HUDEP-2 (cell line): ENCODE measurements around the gene CEP44.

Experiments used
- DNase-seq, 76 experiments: peaks; one replicate each; lab custom pipeline; 2025; ENCODE audit not compliant: unreplicated experiment in 76 of 76; lab: John Stamatoyannopoulos, UW

Gene CEP44

DNA sequence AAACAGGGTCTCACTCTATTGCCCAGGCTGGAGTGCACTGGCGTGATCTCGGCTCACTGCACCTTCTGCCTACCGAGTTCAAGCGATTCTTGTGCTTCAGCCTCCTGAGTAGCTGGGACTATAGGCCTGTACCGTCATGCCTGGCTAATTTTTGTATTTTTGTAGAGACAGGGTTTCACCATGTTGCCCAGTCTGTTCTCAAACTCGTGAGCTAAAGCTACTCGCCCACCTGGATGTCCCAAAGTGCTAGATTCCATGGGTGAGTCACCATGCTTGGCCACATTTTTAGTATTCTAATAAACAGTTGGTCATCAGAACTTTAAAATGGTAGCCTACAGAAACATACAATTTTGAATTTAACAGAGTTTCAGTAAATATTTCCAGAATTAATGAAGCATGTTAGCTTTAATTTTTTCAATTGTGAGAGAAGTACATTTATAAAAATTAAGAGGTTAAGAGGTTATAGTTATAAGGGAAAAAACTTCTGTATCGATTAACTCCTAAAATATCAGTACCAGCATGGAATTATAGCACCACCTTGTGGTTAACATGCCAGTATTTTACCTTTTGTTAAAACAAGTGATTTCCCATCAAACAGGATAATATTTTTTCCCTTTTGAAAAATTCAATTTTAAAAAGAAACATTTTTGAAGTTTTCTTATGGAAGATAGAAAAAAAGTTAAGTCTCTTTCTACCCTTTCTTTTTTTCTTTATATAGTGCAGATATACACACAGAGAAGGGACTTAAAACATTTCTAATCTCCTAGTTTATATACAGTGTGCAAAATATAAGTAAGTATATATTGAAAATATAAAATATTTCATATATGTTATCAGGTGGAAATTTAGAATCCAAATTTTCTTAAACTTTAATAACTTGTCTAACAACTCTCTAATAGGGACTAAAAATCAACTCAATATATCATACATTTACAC lies 35.4 kb downstream of the CEP44 start:
- DNase-seq: peak in 22 of 76 experiments; percentile 2 to 57 (median 20)

DNA sequence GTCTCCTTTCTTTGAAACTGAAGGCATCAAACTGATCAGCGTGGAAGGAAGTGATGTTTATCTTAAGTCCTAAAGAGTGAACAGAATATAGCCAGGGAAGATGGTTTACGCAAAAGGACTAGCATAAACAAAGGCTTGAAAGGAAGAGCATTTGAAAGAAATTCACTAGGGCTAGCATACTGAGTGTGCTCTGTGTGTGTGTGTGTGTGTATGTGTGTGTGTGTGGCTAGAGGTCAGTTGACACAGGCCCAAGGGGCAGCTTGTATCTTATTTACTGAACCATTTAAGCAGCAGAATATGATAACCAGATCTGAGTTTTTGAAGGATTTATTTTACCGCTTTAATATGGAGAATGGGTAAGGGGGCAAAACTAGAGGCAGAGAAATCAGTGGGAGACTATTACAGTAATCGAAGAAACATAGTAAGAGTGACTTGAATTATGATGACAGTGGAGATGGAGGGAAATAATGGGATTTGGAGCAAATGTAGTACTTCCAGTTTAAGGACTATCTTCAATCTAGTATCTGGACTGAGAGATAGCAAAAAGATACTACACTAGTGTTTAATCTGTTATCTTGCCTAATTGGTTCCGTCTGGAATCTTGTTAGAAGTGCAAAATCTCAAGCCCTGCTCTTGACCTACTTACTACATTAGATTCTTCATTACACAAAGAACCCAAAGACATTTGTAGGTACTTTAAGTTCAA lies 36.9 kb downstream of the CEP44 start:
- DNase-seq: peak in 3 of 76 experiments; percentile 1 to 8 (median 7)

DNA sequence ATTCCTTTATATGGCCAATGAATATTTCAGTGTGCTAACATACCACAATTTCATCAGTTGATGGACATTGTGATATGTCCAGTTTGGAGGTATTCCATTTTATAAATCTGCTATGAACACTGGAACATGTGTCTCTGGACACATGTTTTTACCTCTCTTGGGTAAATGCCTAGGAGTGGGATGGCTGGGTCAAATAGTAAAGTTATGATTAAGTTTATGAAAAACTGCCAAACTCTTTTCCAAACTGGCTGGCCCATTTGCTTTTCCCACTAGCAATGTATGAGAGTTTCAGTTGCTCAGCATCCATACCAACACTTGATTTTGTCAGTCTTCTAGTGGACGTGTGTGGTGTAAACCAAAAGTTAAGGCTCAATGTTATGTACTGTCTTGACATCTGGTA lies 40.5 kb downstream of the CEP44 start:
- DNase-seq: no peak

DNA sequence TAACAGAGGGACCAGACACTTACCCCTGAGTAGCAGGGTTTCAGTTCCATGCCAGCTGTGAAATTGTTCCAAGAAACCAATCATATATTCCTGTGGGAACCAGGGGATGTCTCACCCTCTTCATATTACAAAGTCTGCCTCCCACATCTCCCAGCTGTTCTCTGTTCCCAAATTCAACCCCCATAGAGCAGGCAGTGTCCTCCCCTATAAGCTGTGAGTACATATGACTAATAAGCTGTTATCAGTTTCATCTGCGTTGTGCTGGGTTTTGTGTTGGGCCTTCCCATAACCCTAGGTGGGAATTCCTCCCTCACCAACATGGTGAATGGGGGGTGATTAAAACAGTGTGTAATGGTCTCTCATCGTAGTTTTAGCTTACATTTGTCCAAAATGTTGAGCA lies 41.0 kb downstream of the CEP44 start:
- DNase-seq: peak in 2 of 76 experiments; percentile 4 to 5

DNA sequence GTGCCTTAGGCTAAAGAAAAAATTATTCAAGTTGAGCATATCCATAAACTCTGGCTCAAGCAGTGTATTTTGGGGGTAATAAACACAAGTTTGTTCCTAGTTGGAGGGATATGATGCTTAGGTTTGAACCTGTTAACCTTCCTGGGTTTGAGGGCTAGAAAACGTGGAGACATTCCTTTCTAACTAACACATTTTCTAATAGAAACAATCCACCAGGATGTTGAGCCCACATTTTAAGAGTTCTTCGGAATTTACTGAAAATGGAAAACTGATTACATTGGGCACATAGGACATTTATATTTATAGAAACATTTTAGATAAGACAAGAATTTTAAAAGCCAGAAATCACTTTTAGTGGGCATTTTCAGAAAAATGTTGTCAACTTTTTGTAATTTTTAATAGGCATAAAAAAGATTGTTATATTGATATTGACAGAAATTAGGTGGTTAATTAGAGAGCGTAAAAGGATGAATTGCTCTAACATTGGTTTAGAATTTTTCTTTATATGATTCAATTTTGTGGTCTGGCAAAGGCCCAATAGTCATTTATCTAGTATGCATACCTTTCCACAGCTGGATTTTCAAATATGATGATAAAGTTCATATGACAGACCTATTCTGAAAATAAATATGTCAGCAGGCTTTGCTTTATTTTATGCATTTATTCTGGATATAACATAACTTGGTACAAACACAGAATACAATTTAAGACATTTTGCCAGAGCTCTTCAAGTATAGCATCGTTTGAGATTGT lies 49.2 kb downstream of the CEP44 start:
- DNase-seq: no peak

DNA sequence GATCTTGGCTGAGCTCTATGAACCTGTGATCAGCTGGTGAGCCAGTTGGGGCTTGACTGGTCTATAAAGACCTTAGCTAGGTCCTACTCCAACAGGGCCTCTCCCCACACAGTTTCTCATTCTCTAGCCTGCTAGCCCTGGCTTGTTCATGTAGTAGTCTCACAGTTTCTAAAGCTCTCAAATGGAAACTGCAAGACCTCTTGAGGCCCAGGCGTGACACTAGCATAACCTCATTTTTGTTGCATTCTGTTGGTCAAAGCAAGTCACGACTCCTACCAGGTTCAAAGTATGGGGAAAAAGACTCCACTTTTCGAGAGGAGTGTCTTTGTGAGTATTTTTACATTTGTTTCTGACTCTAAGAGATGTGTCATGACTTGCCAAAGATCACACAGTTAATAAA lies 50.9 kb downstream of the CEP44 start:
- DNase-seq: no peak

DNA sequence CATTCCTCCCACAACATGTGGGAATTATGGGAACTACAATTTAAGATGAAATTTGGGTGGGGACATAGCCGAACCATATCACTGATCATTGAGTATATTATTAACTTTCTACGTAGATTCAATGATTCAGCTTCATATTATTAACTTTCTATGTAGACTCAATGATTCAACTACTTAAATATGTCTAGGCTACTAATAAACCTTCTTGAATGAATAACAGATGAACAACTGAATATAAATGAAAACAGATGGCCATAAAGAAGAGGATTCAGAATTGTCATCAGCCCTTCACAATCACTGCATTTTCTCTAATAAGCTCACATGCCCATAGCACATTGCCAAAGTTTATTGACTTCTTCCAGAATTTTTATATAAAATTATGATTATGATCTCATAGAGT lies 57.0 kb downstream of the CEP44 start:
- DNase-seq: no peak

DNA sequence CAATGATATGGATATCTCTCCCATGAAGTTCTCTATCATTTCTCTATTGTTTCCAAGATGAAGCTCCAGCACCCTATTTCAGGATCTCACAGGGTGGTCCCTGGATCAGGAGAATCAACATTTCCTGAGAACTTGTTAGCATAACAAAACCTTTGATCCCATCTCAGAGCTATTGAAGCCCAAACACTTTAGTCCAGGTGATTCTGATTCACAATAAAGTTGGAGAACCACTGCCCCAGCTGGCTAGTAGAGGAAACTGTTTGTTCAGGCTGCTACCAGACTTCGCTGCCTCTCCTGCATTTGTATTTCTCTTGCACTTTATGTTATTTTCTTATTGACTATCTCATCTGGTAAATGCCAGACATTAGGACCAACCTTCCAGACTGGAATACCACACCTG lies 65.4 kb downstream of the CEP44 start:
- DNase-seq: no peak

DNA sequence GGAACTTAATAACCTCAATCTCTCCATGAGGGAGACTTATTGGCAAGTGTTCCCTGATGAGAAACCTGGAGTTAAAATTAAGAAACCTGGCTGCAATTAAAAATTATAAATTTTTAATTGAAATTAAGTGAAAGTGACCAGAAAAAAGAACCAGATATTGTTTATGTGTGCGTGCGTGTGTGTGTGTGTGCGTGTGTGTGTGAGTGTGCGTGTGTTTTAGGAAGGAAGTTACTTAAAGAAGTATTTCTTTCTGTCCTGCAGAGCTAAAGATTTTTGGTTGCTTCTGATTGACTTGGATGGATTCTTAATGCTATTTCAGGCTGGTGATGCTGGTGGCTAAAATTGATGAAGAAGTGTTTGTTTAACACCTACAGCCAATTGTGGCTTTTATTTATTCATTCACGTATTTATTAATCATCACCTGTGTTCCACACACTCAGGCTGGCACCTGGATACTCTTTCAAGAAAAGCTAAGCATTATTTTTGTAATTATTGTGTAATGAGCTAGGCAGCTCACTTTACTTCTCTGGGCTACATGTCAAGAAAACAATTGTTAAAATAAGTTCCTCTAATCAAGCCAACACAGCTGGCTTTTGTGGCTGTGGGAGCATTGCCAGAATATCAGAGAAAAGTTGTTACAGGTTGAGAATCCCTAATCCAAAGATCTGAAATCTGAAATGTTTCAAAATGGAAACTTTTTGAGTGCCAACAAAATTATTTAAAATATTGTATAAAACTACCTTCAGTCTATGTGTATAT lies 68.5 kb downstream of the CEP44 start:
- peak in 29 of 76 experiments; percentile 0 to 70 (median 13) for DNase-seq

DNA sequence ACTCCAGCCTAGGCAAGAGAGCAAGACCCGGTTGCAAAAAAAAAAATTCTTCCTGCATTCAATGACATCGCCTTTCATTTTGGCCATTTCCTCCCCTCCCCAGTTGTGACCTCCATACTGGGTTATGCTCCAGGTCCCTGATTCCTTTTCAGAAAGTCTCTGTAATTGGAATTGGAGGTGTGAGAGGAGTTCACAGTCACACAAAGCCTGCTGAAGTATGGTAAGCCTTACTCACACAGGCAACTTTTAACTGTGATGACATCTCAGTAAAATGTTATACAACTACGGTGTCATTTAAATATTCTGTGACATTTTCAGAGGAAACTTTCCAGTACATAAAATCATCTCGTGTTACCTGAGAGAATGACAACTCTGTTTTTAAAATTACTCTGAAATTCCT lies 73.6 kb downstream of the CEP44 start:
- DNase-seq: no peak

DNA sequence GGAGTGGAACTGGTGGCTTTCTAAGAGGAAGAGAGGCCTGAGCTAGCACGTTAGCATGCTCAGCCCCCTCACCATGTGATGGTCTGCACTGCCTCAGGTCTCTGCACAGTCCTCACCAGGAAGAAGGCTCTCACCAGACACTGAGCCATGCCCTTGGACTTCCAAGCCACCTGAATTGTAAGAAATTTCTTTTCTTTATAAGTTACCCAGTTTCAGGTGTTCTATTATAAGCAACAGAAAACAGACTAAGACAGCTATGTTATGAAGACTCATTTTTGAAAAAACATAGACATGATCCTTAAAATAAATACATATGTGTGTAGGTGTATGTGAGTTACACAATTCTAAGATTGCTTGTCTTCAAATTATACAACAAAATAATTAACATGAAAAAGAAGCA lies 74.7 kb downstream of the CEP44 start:
- no peak for DNase-seq

DNA sequence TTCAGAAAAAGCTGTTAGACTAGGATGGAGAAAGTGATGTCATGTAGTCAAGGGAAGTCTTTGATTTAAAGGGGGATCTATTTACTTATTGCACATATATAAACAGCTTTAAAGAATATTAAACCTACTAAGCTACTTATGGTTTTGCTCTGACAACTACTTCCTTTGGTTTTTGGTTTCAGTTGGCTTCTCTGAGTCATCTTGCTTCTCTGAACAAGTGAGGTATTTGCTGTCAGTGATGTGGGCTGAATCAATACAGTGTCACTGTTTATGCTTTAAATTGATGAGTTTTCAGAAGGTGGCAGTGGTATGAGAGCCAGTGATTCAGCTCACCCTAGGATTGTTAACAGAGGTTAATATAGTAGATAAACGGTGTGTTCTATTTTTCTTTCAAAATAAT lies 75.1 kb downstream of the CEP44 start:
- DNase-seq: no peak

DNA sequence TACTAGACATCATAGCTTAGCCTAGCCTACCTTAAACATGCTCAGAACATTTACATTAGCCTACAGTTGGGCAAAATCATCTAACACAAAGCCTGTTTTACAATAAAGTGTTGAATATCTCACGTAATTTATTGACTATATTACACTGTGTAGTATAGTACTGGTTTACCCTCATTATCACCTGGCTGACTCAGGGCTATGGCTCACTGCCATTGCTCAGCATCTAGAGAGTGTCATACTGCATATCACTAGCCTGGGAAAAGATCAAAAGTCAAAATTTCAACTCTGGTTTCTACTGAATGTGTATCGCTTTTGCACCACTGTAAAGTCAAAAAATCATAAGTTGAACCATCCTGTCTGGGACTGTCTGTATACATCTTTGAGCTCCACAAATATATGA lies 78.6 kb downstream of the CEP44 start:
- peak in 1 of 76 experiments; percentile 1 for DNase-seq

DNA sequence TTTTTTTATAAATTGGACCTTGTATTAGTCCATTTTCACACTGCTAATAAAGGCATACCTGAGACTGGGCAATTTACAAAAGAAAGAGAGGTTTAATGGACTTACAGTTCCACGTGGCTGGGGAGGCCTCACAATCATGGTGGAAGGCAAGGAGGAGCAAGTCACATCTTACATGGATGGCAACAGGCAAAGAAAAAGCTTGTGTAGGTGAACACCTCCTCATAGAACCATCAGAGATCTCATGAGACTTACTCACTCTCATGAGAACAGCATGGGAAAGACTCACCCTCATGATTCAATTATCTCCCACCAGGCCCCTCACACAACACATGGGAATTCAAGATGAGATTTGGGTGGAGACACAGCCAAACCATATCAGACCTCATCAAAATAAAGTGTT lies 80.1 kb downstream of the CEP44 start:
- peak in 5 of 76 experiments; percentile 1 to 32 (median 13) for DNase-seq

DNA sequence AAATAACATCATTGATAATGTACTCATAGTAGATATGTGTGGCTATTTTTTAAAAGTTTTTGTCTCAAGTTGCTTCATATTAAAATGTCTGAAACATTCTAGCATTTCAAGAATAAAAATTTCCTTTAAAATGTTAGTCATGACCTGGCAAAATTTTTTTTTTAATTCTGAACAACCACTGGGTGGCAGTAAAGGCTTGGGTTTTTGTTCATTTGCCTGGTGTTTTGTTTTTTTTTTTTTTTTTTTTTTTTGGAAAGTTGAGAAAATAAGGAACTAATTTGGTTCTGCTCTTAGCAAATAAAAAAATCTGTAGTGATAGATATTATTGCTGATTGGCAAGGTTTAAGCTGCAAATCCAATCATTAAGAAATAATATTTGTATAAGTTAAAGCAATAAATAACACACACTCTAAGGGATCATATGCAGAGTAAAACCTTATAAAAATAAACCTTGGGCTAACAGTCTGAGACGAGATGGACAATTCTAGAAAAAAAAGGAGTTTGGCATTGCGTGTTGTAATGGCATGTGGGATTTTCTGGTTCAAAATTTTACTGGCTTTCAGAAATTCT lies 81.4 kb downstream of the CEP44 start:
- peak in 40 of 76 experiments; percentile 1 to 68 (median 44) for DNase-seq

DNA sequence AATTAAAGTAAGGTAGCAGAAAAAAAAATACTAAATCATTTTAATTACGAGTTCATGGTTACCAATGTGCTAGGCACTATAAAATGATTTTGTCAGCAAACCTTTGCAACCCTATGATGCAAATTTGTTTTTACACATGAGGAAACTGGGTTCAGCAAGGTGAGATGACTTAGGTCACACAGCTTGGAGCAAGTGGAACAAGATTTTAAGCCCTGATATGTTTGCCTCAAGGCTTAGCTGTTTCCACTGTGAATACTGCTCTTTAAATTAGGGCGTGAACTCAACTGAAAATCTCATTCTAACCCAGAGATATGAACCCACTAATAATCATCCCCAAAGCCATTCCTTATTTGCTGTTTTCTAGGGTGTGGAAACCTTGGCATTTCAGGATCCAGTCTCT lies 86.3 kb downstream of the CEP44 start:
- DNase-seq: peak in 2 of 76 experiments; percentile 0 to 5

DNA sequence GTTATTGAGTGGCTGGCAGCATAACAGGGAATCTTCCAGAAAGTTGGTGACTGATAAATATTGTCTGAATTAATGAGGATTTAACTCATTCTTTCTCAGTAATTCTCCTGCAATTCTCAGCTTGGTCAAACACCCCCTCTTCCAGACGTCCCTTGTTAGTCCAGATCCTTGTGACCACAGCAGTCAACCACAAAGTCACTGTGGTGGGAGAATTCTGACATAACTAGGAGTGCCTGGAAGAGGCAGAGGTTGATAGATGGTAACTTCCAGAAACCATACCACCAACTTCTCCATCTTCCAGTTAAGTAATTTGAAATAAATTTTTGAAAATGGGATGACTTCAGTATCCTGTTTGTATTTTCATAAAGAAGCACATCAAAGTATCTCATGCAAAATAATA lies 90.1 kb downstream of the CEP44 start:
- no peak for DNase-seq

DNA sequence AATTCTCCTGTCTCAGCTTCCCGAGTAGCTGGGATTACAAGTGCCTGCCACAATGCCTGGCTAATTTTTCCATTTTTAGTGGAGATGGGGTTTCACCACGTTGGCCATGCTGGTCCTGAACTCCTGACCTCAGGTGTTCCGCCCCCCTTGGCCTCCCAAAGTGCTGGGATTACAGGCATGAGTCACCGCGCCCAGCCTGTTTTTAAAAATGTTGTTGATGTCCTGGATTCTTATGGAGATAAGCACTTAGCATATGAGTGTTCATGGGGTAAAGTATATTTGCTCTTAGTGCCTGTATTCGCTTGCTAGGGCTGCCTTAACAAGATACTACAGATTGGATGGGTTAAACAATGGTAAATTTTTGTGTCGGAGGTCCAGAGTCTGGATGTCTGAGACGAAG lies 91.7 kb downstream of the CEP44 start:
- DNase-seq: no peak

DNA sequence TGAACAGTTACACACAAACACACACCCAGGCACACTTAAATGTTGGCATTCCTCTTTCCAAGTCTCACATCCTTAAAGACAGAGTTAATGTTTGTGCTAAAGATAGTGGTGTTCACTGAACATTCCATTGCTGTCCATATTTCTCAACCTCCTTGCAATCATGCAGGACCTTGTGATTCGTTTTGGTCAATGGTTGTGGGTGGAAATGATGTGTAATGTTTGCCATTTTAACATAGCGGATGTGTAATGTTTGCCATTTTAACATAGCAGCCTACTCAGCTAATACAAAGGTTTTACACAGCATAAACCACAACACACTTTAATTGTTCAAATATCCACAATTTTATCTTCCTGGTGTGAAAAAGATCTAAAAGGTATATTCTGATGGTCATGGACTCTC lies 93.9 kb downstream of the CEP44 start:
- no peak for DNase-seq

DNA sequence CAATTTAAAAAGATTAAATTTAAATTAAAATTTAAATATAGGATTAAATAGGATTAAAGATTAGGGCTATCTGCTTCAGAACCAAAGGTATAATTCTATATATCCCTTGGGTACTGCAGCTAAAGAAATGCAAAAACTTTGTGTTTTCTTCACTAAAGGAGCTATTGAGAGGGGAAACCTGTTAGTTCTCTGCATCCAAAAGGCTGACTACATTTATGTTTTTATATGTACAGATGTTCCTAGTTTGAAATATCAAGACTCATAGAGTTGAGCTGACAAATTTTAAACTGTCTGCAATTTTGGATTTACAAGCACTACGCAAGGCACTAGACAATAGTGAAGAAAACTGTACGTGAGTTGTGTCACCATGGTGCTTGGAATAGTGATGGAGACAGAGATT lies 95.2 kb downstream of the CEP44 start:
- no peak for DNase-seq
